ENCODE results near the gene FOXL3.
"Not testable (repeated sequence)": the region's sequence is repeated elsewhere in the genome, so short reads cannot be mapped to it uniquely, and the experiment has no call there.

FOXL3 gene

DNA sequence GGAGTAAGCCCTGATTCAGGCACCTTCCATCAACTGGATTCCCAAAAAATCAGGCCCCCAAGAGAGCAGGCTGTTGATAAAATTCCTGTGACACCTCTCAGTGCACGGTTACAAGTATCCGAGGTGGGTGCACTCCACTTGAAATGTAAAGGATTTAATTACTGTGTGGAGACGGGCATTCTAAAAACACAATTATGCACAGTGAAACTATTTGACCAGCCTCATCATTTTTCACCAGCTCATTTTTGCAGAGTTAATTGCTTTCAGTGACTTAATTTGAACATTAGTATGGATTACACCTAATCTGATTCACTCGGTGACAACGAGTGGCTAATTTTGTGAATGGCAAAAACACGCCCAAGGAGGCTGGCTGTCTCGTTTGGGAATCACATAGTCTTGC is 2.3 kb downstream of the FOXL3 start:
- no peak for DNase-seq

DNA sequence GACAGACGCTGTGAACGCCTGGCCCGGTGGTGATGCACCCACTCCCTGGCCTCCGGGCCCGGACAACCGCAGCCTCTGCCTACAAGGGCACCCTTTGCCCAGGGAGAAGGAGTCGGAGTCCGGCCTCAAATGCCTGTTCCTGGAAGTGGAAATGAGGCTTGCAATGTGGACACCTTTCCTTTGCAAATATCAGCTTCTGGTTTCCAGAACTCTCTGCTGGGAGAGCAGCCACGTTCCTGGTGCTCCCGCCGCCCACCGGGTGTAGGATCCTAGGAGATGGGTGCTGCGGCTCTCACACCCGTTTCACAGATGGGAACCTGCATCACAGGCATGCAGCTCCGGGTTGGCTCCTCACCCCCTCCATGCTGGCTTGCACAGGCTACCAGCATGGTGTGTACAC is 2.9 kb downstream of the FOXL3 start:
- no peak for DNase-seq

DNA sequence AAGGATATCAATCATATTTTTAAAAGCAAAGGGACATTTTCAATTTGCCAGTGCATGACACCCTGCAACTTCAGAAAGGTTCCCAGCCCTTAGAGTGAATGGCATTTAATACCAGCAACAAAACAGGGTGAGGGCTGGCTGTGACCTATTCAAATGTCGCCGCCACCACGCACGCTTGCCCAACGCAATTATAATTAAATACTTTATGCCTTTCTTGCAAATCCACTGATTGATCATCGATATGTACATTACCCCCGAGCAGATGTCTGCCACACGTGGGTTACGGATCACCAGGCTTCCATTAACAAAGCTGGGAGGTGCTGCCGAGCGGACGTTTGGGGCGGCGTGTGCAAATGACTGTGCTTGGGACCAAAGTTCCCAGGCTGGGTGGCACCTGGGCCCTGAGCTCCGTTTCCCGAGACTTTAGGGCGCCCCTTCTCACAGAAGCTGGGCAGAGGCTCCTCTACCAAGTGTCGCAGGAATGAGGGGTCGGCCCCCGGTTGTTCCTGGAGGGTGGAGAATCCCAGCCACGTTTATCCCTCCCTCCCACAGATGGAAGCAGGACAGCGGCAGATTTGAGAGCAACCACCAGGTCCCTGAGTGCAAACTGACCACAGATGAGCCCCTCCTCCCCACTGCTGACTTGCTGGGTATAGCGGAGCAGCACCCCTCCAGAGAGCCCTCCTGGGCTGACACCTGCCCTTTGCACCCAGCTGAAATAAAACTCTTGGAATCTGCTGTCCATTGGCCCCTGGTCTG is 3.9 kb downstream of the FOXL3 start:
- DNase-seq: no peak

DNA sequence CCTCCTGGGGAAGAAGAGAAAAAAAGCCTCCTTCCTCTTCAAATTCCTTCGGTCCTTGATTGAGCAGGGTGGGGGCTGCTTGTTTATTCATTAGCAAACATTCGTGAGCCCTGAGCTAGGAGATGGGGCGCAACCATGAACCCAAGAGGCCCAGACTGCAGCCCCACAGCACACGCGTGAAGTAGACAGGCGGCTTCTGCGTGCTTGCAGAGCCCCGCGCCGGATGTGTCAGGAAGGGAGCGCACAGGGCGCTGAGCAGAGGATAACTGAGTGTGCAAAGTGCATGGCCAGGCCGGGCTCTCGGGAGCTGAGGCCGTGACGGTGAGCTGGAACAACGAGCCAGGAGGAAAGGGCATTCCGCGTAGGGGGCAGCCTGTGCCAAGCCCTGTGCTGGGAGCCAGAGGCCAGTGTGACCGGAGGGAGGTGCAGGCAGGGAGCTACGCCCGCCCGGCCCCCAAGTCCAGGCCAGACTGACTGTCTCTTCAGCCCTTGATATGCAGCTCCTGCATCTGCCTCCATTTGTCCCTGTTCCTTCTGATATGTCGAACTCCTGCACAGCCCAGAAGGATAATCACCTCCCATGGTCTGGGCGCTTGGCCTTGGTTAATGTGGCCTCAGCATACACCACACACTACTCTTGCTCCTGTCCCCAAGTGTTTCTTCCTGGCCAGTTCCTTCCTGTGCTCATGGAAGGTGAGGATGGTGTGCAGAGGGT is 4.6 kb downstream of the FOXL3 start:
- no peak for DNase-seq

DNA sequence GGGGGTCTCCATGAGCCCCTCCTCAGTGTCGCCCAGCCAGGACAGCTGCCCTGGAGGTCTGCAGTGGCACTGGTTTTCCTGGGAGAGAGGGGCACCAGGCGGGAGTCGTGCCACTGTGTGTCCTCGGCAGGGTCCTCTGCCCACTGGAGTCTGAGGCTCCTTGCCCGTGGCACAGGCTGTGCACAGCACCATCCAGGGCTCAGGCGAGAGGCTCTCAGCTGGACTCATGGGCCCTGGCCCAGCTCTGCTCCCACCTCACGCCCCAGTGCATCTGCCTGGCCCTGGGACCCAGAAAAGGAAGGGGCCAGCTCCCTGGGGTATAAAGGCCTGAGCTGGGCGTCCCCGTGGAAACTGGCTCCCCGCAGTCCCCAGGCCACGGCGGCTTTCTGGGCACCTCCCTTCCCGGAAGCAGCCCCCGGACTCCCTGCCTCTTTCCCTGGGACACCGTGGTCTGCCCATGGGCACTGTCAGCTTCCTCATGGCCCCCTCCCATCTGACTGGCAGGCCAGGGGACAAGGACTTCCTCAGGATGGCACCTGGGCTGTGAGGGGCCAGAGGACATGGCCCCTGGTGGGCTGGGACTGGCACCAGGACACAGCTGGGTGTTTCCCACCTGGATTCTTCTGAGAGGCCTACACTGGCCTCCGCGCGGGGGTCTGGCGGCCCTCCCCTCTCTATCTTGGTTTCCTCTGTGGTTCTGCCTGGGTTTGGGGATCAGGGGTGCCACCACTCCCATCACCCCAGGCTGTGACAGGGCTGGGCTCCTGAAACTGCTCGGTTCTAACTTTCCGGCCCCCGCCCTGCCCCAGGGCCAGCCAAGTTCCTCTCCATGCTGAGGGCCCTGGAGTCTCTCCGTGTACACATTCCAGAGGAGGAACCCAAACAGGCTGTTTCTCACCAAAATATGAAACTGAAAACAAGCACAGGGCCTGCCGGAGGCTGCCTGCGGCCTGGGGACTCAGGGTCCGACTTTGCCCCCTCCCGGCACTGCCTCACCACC is 5.5 kb downstream of the FOXL3 start:
- no peak for DNase-seq

DNA sequence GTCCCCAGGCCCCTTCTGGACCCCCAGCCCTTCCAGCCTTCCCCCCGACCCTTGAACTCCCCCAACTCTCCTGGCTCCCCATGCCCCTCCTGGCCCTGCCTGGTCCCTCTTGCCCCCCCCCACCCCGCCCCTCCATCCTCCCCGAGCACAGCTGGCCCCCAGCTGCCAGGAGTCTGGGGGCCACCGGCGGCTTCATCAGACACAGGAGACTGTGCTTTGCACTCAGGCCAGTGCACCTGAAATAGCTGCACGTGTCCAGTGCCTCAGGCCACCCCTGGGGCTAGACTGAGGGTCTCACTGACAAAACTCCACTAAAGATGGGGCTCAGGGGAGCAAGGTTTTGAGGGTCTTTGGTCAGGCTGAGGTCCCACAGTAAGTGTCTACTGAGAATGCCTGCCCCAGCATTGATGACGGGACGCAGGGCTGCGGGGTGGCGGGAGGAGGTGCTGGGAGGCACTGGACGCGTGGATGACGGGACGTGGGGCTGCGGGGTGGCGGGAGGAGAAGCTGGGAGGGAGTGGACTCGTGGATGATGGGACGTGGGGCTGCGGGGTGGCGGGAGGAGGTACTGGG is 6.5 kb downstream of the FOXL3 start:
- DNase-seq: no peak

DNA sequence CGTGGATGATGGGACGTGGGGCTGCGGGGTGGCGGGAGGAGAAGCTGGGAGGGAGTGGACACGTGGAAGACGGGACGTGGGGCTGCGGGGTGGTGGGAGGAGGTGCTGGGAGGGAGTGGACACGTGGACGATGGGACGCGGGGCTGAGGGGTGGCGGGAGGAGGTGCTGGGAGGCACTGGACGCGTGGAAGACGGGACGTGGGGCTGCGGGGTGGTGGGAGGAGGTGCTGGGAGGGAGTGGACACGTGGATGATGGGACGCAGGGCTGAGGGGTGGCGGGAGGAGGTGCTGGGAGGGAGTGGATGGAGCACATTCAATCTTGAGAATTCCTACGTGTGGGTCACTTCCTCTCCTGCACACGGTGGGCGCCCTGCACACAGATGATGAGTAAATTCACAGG is 7.2 kb downstream of the FOXL3 start:
- not testable (repeated sequence) for DNase-seq

DNA sequence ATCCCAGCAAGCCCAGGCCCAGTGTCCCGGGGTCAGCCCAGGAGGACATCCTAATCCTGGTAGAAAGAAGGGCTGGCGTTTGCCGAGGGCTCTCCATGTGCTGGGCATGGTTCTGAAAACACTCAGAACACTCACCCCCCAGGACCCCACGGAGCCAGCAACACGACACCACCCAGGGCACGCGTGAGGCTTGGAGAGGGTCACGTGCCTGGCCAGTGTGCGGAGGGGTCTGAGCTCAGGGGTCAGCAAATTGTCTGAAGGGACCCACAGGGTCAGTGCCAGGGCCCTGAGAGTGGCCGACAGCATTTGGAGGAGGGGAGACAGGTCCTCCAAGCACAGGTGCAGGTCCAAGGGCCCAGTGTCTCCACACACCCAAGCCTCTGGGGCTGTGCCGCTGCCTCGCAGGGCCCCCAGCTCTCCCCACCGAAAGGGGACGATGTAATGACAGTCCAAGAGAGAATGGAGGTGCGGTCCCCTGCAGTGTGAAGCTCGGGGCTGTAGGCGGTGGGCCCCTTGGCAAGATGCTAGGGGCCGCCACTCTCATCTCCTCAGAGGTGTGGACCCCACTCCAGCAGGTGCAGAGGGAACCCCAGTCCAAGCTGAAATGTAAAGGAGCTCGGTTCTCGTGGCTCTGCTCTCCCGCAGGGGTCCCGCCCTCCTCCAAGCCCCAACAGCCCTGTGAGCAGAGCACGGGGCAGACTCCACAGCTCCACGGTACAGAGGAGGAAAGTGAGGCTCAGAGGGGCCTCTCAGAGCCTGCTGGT is 7.8 kb downstream of the FOXL3 start:
- DNase-seq: no peak

DNA sequence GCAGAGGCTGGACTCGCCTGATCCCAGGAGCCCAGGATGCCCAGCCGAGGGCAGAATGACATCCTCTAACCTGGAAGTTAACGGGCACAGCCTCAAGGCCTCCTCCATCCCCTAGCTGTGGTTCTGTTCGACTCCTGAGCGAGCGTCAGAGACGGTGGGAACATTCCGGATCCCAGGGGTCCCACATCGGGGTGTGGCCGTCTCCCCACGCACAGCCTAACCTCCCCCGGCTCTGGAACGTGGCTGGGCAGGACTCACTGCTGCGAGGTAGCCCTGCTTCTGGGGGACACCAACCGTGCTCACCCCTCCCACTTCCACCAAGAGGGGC is 8.4 kb downstream of the FOXL3 start:
- DNase-seq: no peak

DNA sequence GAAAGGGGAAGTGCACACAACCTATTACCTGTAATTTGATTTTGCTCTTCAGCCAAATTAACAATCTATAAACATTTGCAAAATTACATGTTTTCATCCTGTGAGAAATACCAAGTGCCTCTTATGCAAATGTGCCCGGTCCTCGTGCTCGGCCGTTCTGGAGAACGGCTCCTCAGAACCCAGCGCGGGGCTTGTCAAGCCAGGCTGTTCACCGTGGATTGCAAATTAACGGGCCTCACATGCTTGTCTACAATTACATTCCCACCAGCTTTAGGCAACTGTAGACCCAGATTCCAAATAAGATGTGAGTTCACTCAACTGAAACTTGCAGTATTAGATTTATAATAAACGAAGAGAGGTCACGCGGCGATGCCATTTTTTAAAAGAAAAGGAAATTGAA is 8.8 kb downstream of the FOXL3 start:
- no peak for DNase-seq

DNA sequence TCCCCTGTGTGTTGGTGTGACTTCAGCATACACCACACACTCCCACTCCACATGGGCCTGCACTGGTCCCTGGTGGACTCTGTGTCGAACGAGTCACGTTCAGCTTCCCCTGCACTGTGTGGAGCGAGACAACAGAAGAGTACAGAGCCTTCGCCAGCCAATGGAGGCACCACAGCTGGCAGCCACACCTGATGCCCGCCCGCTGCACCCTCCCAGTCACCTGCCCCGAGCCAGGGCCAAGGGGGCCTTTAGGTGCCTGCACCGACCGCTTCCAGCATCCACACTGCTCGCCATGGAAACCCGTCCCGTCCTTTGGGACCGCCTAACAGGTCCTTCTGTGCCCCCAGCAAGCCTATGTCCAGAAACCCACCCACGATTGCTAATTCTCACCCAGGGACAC is 9.2 kb downstream of the FOXL3 start:
- no peak for DNase-seq

DNA sequence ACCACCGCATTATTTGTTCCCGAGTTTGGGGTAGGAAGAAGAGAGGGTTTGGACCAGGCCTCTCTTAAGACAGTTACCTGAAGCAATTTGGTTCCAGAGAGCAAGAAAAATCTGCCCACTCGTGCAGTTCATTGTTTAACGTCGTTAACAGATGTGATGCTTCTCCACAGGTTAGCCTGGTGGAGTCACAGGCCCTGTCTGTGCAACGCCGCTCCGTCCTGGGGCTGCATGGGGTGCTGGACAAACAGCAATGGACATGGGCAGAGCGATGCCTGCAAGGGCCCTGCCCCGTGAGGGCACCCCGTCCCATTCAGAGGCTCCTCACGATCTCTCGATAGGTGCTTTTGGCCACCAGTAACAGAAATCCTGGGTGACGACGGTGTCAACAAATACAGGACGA is 9.7 kb downstream of the FOXL3 start:
- no peak for DNase-seq

DNA sequence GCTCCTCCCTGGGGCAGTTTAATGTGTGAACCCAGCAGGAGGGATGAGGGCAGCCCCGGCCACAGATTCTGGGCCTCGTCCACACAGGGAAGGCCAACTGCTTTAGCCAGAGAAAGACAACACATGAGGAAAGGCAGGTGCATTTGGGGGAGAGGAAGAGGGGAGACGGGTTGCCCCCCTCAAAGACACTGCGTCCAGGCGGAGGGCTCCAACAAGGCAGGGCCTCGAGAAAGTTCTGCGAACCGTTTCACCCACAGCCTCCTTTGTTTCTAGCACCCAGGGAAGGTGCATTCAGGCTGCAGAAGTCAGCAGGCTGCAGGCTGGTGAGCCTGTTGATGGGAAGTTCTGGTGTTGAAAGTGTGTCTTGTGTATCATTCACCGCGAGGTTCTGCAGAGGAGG is 10.1 kb downstream of the FOXL3 start:
- no peak for DNase-seq

DNA sequence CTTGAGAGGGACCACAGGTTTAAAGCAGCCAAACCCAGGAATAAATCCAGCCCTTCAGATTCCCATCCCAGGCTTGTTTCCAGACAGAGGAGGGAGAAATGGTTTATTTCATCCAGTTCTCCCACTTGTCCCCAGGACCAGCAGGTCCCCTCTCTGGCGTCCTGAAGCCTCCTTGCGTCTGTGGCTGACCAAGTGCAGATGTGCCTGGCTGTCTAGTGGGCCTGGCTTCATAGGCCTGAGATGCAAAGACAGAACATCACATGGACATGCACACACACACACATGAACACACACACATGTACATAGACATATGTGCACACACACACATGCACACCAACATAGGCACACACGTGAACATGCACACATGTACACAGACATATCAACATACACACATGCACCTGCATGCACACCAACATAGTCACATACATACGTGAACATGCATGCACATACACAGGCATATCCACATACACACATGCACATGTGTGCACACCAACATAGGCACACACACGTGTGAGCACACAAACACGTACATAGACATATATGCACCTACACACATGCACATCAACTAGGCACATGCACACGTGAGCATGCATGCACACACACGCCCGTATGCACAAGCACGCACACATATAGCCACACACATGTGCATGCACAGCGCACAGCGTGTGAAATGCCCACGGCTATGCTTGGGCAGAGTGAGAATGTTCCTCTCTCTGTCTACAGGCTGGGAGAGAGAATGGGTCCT is 10.7 kb downstream of the FOXL3 start:
- DNase-seq: no peak

DNA sequence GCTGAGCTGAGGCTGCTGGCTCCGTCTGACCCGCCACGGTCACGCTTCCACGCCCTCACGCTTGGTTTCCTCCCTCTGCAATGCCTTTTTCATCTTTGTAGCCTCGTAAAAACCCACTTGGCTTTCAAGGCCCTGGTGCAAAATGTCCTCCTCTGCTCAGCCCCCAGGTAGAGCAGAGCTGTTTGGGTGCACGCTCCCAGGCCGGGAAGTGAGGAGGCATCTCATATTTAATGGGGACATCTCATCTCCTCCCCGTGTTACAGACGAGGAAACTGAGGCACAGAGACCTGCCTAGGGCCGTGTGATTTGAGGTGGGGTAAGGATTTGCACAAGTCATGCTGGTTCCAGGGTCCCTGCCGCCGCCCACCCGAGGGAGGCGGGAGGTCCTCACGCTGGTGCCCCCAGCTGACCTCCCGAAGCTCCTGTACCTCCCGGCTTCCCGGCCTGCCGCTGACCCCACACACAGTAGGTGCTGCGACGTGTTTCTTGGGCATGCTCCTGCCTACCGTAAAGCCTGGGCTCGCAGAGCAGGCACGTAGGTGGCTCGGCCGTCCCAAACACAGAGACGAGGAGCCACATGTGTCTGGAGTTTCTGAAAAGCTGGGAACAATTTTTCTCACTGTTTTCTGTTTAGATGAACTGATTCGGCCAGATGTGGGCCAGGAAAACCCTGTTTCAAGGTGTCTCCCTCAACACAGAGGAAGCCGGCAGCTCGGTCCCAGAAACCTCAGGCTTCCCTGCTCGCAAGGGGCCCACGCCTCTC is 11.5 kb downstream of the FOXL3 start:
- DNase-seq: no peak

DNA sequence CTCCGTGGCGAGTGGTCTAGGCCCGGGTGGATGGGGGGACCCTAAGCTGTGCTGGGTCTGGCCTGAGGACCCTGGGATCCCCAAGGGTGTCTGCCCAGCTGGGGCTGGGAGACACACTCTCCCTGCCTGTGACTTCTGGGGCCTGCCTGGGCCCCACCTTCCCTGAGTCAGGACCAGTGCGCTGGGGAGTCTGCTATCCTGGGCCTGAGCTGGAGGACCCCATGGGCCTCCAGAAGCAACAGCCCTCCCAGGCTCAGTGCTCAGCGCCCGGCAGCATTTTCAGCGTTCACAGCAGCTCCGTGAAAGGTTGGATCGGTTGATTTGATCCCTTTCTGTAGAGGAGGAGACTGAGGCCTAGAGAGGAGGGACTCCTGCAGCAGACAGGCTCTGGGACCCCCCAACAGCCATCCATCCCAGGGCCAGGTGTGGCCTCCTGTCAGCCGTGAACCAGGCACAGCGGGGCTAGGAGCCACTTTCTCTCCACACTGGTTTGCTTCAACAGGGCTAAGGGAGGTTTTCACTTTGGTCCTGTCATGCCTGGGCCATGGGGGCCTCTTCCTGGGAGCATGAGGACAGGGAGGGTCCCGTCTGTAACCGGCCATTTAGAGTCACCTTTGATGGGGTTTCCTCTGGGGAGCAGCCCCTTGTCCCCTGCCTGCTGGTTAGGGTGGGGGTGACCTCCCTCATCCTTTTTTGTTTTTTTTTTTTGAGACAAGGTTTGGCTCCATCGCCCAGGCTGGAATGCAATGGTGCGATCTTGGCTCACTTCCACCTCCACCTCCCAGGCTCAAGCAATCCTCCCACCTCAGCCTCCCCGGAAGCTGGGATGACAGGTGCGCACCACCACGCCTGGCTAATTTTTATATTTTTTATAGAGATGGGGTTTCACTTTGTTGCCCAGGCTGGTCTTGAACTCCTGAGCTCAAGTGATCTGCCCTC is 12.4 kb downstream of the FOXL3 start:
- DNase-seq: no peak

DNA sequence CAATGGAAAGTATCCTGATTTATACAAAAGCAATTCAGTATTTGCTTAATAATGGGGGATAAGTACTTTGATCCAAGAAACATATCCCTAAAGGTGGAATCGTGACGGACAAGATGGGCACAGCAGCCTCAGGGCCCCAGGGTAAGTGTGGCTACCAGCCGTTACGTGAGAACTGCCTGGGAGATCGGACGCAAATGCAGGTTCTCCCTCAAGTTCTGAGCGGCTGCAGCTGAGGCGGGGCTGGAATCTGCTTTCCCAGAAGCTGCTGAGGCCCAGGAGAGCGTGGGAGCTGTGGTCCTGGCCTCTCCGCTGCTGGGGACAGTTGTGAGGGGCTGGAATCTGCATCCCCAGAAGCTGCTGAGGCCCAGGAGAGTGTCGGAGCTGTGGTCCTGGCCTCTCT is 13.5 kb downstream of the FOXL3 start:
- DNase-seq: no peak

DNA sequence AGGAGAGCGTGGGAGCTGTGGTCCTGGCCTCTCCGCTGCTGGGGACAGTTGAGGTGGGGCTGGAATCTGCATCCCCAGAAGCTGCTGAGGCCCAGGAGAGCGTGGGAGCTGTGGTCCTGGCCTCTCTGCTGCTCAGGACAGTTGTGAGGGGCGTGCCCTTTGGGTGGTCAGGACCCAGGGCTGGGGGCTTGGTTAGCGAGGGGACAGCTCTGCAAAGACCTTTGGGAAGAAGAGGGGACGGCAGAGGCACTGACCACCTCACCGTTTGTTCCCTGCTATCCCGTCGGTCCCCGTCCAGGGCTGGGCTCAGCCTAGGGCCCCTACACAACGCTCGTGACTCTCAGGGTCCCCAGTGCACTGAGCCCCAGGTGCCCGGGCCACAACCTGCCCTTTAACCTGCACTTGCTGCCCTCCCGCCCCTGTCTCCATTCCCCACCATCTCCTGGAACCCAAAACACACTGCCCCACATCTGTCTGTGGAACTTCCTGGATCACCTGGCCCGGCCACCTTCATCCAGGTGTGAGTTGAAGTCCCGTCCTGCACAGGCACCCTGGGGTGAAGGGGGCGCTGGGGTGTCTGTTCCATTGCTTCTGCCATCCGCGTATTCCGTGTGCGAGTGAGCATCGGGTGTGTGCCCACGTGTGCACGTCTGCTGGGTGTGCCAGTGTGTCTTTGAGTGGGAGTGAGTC is 14.1 kb downstream of the FOXL3 start:
- DNase-seq: no peak

All from NCI-H1930 (cell line).